Activated CD4-positive, alpha-beta T cell treated with anti-CD3 and anti-CD28 coated beads, Interleukin-2, amount 50 U/mL, for 16 hours (primary cell): ENCODE results near the gene PTBP3.
"Not testable (repeated sequence)": the region's sequence is repeated elsewhere in the genome, so short reads cannot be mapped to it uniquely, and the experiment has no call there.

Experiments
- DNase-seq: peaks from one replicate; pipeline ENCODE4 v3.0.0-alpha.2; 2020

The PTBP3 gene

DNA sequence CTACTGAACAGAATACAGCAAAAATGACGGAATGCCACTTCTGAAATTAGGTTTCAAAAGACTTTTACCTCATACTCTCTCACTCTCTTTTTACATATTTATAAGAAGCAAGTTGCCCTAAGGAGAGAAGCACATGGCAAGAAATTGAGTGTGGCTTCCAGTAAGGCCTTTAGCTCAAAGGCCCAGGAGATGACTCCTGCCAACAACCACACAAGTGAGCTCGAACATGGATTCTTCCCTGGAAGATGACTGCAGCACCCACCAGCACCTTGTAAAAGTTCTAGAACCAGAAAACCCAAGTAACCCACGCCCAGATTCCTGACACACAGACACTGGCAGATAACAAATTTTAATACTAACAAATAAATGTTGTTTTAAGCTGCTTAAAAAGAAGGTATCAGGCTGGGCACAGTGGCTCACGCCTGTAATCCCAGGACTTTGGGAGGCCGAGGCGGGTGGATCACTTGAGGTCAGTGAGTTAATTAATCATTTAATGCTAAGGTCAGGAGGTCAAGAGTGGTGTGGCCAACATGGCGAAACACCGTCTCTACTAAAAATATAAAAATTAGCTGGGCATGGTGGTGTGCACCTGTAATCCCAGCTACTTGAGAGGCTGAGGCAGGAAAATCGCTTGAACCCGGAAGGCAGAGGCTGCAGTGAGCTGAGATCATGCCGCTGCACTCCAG lies 17.0 kb downstream of the PTBP3 start:
- no peak for DNase-seq

DNA sequence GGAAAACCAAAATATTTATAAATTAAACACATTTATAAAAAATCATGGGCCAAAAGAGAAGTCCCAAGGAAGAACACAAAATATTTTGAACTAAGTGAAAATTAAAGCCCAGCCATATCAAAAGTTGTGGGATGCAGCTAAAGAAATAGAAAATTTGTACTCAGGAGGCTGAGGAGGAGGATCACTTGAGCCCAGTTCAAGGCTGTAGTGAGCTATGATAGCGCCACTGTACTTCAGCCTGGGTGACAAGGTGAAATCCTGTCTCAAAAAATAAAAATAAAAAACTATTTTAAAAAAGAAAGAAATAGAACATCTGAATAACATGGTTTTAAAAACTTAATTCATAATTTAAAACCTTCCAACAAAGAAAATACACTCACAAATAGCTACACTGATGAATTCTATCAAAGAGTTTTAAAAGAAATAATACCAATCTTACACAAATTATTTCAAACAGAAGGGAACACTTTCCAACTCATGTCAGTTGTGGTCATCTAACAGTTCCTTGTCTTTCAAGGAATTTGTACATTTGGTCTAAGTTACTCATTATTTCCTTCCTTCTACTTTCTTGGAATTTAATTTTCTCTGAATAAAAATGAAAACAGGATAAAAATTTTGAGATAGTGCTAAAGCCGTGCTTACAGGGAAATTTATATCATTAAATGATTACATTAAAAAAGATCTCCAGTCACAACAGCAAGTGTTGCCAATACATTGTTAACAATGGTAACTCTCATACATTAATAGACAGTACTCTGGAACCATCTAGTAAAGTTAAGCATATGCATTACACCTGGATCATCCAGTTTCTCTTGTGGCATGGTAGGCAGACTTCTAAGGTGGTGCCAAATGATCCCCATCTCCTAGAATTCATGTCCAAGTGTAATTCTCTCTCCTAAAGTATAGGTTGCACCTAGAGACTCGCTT lies 17.8 kb downstream of the PTBP3 start:
- DNase-seq, result no peak

DNA sequence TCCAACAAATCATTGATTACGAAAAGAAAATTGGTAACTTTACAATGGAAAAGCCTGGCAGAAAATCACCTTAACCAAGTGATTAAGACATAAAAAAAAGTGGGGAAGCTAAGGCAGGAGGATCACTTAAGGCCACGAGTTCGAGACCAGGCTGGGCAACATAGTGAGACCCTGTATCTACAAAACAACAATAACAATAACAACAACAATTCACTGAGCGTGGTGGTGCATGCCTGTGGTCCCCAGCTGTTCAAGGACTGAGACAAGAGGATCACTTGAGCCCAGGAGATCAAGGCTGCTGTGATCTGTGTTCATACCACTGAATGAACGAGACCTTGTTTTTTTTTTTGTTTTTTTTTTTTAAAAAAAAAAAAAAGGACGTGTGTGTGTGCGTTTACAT lies 21.3 kb downstream of the PTBP3 start:
- DNase-seq, result no peak

DNA sequence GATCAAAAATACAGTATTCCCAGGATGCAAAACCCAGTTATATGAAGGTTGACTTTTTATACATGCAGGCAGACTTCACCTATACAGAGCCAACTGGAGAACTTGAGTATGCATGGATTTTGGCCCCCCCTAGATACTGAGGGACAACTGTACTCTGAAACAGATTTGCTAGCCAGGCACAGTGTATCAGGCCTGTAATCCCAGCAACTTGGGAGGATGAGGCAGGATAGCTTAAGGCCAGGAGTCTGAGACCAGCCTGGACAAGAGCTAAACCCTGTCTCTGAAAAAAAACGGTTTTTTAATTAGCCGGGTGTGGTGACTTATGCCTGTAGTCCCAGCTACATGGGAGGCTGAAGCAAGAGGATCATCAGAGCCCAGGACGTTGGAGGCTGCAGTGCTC lies 21.9 kb downstream of the PTBP3 start:
- DNase-seq, result no peak

DNA sequence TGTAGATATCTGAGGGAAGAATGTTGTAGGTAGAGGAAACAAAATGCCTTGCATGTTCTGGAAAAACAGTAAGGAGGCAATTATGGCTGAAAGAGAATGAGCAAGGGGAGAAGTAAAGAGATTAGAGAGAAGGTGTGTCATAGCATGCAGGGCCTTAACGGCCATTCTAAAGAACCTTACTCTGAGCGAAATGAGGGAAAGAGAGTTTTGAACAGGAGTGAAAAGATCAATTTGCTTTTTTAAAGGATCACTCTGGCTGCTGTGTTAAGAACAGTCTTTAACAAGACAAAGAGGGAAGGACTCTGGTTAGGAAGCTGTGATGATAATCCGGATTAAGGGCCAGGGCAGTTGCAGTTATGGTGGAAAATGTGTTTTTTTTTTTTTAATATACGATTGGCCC lies 22.6 kb downstream of the PTBP3 start:
- DNase-seq, result no peak

DNA sequence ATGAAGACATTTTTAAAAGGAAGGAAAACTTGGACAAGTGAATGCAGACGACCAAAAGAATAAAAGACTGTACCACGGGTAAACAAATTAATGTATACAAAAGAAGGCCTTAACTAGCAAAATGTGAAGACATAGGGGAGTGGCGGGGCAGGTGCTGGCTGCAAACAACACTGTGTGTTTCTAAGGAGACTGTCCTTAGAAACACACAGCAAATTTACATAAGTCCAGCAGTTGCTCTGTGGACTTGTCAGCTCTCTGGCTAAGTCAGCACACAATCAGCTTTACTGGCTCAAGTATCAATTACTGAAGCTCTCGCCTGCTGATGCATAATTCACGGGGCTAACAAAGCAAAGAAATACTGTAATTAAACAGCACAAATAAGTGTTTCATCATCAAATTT lies 24.8 kb downstream of the PTBP3 start:
- DNase-seq, result no peak

DNA sequence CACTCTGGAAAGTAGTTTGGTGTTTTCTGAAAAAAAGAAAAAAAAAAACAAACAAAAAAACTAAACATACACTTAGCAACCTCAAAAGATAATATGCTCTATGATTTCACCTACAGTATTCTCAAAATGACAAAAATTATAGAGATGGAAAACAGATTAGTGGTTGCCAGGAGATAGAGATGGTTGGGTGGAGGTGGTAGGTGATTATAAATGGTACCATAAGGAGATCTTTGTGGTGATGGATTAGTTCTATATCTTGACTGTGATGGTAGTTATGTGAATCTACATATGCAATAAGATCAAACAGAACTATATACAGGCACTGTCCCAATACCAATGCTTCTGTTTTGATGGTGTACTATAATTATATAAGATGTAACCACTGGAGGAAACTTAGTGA lies 32.0 kb downstream of the PTBP3 start:
- DNase-seq, result no peak

DNA sequence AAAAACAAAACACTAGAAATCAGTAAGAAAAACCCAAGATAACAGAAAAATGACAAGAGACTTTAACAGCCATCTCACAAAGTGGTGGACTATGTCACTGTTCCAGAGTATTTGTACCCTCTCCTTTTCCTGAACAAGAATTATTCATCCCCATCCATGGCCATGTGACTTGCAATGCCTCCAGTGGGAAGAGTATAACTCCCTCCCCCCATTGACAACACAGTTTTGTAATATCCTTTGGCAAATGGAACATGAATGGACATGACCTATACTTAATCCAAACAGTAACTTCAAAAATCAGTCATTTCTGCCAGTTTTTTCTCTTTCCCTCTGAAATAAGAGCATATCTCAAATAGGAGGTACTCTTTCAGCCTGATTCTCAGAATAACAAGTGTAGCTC lies 33.9 kb downstream of the PTBP3 start:
- DNase-seq, result no peak

DNA sequence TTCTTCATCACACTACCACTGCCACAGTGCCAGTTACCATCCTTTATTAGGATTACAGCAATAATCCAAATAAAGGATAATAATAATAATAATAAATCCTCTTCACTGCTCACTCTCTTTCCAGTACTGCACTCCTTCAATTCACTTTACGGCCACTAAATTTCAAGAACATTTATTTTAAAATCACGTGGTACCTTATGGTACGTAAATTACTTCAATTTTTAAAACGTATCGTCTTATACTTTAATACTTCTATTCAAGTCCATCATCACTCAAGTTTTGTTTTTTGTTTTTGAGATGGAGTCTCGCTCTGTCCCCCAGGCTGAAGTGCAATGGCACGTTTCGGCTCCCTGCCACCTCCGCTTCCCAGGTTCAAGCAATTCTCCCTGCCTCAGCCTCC lies 36.5 kb downstream of the PTBP3 start:
- no peak for DNase-seq

DNA sequence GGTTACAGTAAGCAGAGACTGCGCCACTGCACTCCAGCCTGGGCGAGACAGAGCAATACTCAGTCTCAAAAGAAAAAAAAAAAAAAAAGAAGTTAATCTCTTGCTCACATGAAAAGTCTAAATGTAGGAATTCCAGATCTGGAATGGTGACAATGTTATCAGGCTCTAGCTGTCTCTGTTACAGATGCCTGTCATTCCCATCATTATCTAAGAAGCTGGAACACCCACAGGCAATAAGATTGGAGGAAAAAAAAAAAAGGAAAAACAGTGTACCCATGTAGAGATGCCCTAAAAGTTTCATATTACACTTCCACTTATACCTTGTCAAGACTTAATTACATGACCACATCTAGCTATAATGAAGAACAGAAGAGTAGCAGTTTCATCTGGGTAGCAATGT lies 38.2 kb downstream of the PTBP3 start:
- DNase-seq, result no peak

DNA sequence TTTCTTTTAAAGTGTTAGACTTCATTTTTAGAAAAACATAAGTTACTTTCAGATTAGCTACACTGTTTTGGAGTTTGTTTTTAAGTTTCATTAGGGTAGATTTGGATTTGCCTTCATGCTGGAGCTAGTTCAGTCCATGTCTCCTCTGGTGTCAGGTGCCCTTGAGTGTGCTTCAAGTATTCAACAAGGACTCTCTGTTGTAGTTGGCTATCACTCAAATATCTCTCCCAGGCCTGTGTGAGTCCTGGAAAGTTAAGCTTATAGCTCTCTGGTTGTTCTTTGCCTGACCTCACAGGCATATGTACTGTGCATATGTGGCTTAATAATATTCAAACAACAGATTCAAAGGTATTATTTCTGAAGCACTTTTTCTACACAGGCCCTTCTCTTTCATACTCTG lies 45.4 kb downstream of the PTBP3 start:
- DNase-seq, result no peak

DNA sequence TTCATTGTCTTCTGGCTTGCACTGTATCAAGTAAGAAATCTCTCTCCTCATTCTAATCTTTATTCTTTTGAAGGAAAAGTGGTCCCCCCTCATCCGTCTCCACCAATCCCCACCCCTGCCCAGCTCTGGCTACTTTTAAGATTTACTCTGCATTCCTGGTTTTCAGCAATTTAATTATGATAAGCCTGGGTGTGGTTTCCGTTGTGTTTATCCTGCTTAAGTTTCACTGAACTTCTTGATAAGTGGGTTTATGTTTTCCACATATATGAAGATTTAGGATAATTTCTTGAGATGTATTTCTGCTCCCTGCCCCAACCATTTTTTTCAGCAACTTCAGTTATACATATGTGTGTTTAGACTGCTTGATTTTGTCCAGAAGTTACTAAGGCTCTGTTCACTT lies 46.5 kb downstream of the PTBP3 start:
- DNase-seq, result no peak

DNA sequence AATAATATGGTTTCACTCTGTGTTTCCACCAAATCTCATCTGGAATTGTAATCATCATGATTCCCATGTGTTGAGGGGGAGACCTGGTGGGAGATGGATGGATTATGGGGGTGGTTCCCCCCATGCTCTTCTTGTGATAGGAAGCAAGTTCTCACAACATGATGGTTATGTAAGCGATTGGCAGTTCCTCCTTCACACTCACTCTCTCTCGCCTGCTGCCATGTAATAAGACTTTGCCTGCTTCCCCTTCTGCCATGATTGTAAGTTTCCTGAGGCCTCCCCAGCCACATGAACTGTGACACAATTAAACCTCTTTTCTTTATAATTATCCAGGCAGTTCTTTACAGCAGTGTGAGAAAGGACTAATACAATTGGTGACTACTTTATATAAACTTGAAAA lies 48.4 kb downstream of the PTBP3 start:
- DNase-seq, result no peak

DNA sequence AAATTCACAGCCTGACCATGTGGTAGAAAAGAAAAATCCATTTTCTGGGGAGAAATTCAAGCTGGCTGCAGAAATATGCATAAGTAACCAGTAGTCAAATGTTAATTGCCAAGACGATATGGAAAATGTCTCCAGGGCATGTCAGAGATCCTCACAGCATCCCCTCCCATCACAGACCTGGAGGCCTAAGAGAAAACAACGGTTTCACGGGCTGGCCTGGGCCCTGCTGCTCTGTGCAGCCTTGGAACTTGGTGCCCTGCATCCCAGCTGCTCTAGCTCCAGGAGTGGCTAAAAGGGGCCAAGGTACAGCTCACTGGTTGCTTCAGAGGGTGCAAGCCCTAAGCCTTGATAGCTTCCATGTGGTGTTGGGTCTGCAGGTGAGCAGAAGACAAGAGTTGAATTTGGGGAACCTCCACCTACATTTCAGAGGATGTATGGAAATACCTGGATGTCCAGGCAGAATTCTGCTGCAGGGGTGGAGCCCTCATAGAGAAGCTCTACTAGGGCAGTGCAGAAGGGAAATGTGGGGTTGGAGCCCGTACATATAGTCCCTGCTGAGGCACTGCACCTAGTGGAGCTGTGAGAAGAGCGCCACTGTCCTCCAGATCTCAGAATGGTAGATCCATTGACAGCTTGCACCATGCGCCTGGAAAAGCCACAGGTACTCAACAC lies 49.7 kb downstream of the PTBP3 start:
- no peak for DNase-seq

DNA sequence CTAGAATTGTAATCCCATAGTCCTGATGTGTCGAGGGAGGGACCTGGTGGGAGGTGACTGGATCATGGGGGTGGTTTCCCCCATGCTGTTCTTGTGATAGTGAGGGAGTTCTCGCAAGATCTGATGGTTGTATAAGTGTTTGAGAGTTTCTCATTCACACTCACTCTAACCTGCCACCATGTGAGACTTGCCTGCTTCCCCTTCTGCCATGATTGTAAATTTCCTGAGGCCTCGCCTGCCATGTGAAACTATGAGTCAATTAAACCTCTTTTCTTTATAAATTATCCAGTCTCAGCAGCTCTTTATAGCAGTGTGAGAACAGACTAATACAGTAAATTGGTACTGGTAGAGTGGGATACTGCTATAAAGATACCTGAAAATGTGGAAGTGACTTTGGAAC lies 50.6 kb downstream of the PTBP3 start:
- not testable (repeated sequence) for DNase-seq

DNA sequence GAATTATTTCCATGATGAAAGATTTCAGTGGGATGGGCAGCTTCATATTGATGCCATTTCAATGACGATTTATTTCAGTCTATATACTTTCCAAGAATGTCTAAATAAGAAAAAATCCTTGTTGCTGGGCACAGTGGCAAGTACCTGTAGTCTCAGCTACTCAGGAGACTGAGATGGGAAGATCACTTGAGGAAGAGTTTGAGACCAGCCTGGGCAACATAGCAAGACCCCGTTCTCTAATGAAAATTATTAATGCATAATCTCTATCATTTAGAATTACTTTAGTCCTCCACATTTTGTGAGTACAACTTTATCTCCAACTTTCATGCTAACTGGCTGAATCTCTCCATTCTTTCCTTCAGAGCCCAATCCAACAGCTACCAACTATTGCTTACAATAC lies 52.5 kb downstream of the PTBP3 start:
- no peak for DNase-seq

DNA sequence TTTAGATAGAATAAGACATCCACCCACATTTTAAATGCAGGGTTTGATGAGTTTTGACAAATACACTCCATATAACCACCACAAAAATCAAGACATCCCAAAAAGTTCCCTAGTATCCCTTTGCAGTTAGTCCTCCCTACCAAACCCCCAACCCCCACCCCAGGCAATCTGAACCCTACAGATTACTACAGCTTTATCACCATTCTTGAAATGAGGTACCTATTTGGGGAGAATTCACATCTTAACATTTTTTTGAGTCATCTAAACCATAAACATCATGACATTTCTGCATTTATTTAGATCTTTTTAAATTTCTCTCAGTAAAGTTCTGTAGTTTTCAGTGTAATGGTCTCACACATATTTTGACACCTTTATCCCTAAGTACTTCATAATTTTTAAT lies 53.9 kb downstream of the PTBP3 start:
- DNase-seq, result no peak

DNA sequence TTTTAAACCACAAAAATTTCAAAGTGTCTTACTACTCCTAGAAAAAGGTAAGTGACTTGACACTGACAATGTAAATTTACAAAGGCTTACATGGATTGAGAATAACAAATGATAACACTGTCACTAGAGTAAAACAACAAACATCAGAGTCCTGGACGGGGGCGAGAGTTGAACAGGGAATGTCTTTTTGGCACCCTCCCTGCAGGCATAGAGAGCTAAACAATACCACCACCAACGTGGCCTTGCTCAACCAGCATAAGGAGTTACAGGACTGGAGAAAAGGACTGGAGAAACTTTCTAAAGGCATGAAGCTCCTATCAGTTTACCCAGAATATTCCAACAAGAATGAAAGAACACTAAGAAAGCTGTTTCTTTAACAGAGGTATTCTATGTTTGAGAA lies 55.3 kb downstream of the PTBP3 start:
- no peak for DNase-seq

DNA sequence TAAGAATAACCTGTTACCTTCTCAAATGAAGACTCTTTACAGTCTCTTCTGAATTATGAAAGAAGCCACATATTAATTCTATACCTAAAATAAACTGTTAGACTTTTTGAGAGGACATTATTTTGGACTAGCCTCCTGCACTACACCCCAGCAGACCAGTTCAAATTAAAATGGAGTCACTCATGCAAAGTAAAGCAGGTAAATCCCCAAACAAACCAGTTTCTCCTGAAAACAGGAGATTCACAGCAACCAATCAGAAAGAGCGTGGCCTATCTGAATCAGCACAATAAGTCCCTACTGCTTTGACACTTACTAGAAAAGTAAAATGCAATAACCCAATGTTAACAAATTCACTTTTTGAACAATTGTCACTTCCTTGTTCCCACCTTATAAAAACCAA lies 58.8 kb downstream of the PTBP3 start:
- no peak for DNase-seq

DNA sequence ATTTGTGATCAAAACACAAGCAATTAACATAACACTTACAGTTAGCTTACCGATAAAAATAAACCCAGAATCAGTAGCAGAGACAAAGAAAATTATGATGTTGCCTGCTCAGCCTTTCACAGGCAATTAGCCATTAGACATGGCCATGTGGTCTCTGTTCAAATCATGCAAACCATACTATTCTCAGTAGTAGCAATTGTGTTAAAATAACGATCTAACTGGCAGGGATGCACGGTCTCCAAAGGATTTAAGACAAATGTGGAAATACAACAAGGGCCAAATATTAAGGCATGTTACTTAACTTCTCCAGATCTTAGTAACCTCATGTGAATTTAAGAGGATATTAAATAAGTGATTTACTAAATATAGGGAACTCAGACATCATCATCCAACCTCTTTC lies 59.5 kb downstream of the PTBP3 start:
- no peak for DNase-seq

DNA sequence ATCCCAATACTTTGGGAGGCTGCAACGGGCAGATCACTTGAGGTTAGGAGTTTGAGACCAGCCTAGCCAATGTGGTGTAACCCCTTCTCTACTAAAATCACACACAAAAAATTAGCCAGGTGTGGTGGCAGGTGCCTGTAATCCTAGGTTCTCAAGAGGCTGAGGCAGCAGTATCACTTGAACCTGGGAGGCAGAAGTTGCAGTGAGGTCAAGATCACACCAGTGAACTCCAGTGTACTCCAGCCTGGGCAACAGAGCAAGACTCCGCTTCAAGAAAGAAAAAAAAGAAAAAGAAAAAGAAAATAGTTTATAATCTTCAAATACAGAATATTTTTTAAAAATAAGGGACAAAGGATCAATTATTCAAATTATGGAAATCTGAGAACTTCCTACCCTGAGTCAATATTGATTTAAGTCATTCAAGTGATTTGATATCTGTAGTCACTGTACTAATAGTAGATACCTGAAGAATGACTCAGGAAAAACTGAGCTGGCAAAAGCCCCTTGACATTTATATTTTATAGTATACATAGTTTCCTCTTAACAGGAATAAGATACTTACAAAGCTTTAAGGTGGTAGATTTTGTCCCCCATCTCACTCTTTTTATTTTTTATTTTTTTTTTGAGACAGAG lies 61.8 kb downstream of the PTBP3 start:
- DNase-seq, result no peak

DNA sequence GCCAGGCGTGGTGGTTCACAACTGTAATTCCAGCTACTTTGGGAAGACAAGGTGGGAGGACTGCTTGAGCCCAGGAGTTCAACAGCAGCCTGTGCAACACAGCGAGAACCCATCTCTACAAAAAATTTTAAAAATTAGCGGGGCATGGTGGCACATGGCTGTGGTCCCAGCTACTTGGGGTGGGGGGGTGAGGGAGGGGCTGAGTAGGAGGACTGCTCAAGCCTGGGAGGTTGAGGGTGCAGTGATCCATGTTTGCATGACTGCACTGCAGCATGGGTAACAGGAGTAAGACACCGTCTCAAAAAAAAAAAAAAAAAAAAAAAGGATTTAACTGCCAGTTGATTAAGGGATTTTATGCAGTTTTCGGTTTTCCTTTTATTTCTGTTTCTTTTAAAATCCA lies 65.0 kb downstream of the PTBP3 start:
- no peak for DNase-seq

DNA sequence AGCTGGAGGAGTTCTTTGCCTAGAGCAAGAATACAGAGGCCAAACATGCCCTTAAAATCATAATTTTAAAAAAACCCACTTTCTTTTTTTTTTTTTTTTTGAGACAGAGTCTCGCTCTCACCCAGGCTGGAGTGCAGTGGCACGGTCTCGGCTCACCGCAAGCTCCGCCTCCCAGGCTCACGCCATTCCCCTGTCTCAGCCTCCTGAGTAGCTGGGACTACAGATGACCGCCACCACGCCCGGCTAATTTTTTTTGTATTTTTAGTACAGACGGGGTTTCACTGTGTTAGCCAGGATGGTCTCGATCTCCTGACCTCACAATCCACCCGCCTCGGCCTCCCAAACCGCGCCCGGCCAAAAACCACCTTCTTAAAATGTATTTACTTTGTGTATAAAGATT lies 66.3 kb downstream of the PTBP3 start:
- not testable (repeated sequence) for DNase-seq

DNA sequence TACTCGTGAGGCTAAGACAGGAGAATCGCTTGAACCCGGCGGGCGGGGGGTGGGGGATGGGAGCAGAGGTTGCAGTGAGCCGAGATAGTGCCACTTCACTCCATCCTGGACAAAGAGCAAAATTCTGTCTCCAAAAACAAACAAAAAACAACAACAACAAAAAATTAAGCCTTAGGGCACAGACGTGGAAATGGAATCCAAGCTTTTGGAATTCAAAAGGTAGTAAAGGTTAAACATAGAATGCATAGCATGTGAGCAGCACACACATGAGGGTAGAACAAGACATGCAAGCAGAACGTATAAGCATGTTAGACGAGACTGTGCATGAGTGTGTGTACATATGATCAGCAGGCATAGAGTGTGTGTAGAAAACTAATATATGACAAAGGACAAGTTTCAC lies 68.0 kb downstream of the PTBP3 start:
- no peak for DNase-seq
